GM18526 (cell line): ENCODE measurements around the gene SLC5A8.

Source experiments
- POLR2A ChIP-seq: IDR thresholded peaks from 3 replicates; pipeline ENCODE4 v1.6.1; 2011; ENCODE audit not compliant: insufficient read length; ENCODE audit errors: extremely low read depth

Gene SLC5A8

GRCh38 chr12:101200824-101201223 is 9.2 kb downstream of the SLC5A8 start:
- TF ChIP-seq POLR2A = no peak

GRCh38 chr12:101200145-101200544 is 9.9 kb downstream of the SLC5A8 start:
- no peak for TF ChIP-seq POLR2A

- TF ChIP-seq POLR2A = no peak
Observed at GRCh38 chr12:101186291-101186690, 23.7 kb downstream of the SLC5A8 start.

GRCh38 chr12:101181776-101182175 is 28.3 kb downstream of the SLC5A8 start:
- no peak for TF ChIP-seq POLR2A

GRCh38 chr12:101174541-101174940 is 35.5 kb downstream of the SLC5A8 start:
- TF ChIP-seq POLR2A = no peak

GRCh38 chr12:101173197-101173749 is 36.8 kb downstream of the SLC5A8 start:
- TF ChIP-seq POLR2A = no peak

GRCh38 chr12:101172316-101172715 is 37.7 kb downstream of the SLC5A8 start:
- no peak for TF ChIP-seq POLR2A

- no peak for TF ChIP-seq POLR2A
Observed at GRCh38 chr12:101168001-101168400, 42.0 kb downstream of the SLC5A8 start.

- no peak for TF ChIP-seq POLR2A
Observed at GRCh38 chr12:101166866-101167265, 43.2 kb downstream of the SLC5A8 start.

GRCh38 chr12:101165319-101165718 is 44.7 kb downstream of the SLC5A8 start:
- TF ChIP-seq POLR2A = no peak

GRCh38 chr12:101127521-101128219 is 82.4 kb downstream of the SLC5A8 start:
- TF ChIP-seq POLR2A = no peak

GRCh38 chr12:101117842-101118241 is 92.2 kb downstream of the SLC5A8 start:
- no peak for TF ChIP-seq POLR2A

GRCh38 chr12:101116911-101117310 is 93.1 kb downstream of the SLC5A8 start:
- TF ChIP-seq POLR2A = no peak

- TF ChIP-seq POLR2A = no peak
Observed at GRCh38 chr12:101115326-101115725, 94.7 kb downstream of the SLC5A8 start.

- no peak for TF ChIP-seq POLR2A
Observed at GRCh38 chr12:101111441-101111840, 98.6 kb downstream of the SLC5A8 start.

- no peak for TF ChIP-seq POLR2A
Observed at GRCh38 chr12:101110866-101111265, 99.2 kb downstream of the SLC5A8 start.

GRCh38 chr12:101108130-101108529 is 101.9 kb downstream of the SLC5A8 start:
- no peak for TF ChIP-seq POLR2A

GRCh38 chr12:101107032-101107763 is 102.8 kb downstream of the SLC5A8 start:
- TF ChIP-seq POLR2A = no peak
